ENCODE data around the gene TYMP.

- TF ChIP-seq, protein P1, sequence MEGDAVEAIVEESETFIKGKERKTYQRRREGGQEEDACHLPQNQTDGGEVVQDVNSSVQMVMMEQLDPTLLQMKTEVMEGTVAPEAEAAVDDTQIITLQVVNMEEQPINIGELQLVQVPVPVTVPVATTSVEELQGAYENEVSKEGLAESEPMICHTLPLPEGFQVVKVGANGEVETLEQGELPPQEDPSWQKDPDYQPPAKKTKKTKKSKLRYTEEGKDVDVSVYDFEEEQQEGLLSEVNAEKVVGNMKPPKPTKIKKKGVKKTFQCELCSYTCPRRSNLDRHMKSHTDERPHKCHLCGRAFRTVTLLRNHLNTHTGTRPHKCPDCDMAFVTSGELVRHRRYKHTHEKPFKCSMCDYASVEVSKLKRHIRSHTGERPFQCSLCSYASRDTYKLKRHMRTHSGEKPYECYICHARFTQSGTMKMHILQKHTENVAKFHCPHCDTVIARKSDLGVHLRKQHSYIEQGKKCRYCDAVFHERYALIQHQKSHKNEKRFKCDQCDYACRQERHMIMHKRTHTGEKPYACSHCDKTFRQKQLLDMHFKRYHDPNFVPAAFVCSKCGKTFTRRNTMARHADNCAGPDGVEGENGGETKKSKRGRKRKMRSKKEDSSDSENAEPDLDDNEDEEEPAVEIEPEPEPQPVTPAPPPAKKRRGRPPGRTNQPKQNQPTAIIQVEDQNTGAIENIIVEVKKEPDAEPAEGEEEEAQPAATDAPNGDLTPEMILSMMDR (IDR thresholded peaks at IDR 0.05; ENCODE audit: poor library complexity): no peak
- TF ChIP-seq EZH2phosphoT487 (IDR thresholded peaks at IDR 0.05; ENCODE audit: low read depth, severe bottlenecking, unreplicated experiment): no peak
Measured at GRCh38 chr22:50572965-50573364, 43.2 kb upstream of the TYMP start.

Data from hepatocyte (in vitro differentiated cells).